Lower leg skin (tissue), 3 donors: Measurements from ENCODE around the gene CALHM3.
"Not testable (repeated sequence)": the region's sequence is repeated elsewhere in the genome, so short reads cannot be mapped to it uniquely, and the experiment has no call there.

Source experiments
- CTCF ChIP-seq, 3 donors: fragments of 450-650 bp; IDR thresholded peaks; one replicate each; pipeline ENCODE4 v1.5.1; 2016; ENCODE audit warnings: antibody characterized with exemption in 3 of 3, mild to moderate bottlenecking in 3 of 3, moderate library complexity in 2 of 3
- POLR2A ChIP-seq, 2 donors: fragments of 450-650 bp; IDR thresholded peaks; one replicate each; pipeline ENCODE4 v1.6.1; 2016 to 2017; ENCODE audit warnings: antibody characterized with exemption in 2 of 2, mild to moderate bottlenecking in 1 of 2, moderate library complexity in 1 of 2

- TF ChIP-seq CTCF, POLR2A (IDR thresholded peaks at IDR 0.05): not testable (repeated sequence)
Measured at GRCh38 chr10:103527476-103527875, 48.4 kb upstream of the CALHM3 start.
